Measurements from ENCODE around the gene STRIP1. TPM values are rescaled to one million over a fixed set of nuclear protein-coding genes. Genes with fewer than 3 reads are reported as not detected.
A peak's percentile ranks its signal among the peaks of the same experiment; 100 is the strongest.

Gene STRIP1
- total RNA-seq, 4 donors from 2014 or later = 26.2 to 43.5 (median 35.3) TPM

GRCh38 chr1:110053552-110054428 lies 19.4 kb downstream of the STRIP1 start:
- DNase-seq (ENCODE audit: extremely low spot score) = no peak
- Histone ChIP-seq H3K27me3 (no peaks in the 10 kb centered on the region), H3K36me3 (peaks cover 31 to 100% (median 98%) of the 10 kb centered on the region in 4 donors), H3K4me1 (peaks cover 31 to 65% (median 60%) of the 10 kb centered on the region in 4 donors), H3K9me3 (no peaks in the 10 kb centered on the region), H3K27ac (replicated peaks in 1 of 4) (no peak overlapping the region), H3K4me3 (no peak overlapping the region)
- TF ChIP-seq POLR2A (IDR thresholded peaks at IDR 0.05; ENCODE audit: low read depth) (no peak), EP300 (IDR thresholded peaks at IDR 0.05) (no peak), POLR2AphosphoS5 (IDR thresholded peaks at IDR 0.05) (peak in 1 of 2 donors; percentile 8)
- TF ChIP-seq, protein P1, sequence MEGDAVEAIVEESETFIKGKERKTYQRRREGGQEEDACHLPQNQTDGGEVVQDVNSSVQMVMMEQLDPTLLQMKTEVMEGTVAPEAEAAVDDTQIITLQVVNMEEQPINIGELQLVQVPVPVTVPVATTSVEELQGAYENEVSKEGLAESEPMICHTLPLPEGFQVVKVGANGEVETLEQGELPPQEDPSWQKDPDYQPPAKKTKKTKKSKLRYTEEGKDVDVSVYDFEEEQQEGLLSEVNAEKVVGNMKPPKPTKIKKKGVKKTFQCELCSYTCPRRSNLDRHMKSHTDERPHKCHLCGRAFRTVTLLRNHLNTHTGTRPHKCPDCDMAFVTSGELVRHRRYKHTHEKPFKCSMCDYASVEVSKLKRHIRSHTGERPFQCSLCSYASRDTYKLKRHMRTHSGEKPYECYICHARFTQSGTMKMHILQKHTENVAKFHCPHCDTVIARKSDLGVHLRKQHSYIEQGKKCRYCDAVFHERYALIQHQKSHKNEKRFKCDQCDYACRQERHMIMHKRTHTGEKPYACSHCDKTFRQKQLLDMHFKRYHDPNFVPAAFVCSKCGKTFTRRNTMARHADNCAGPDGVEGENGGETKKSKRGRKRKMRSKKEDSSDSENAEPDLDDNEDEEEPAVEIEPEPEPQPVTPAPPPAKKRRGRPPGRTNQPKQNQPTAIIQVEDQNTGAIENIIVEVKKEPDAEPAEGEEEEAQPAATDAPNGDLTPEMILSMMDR (IDR thresholded peaks at IDR 0.05) = peak; percentile 92 to 99 (median 94)
- 72% methylated on average over 16 of the region's 16 CpGs for WGBS
- intact Hi-C loops (cut with DNase I) = loop anchor here (2.0 to 10.0 kb wide), 2 partner anchors 51 to 411 kb away; no protein-coding TSS in a partner anchor

DNA sequence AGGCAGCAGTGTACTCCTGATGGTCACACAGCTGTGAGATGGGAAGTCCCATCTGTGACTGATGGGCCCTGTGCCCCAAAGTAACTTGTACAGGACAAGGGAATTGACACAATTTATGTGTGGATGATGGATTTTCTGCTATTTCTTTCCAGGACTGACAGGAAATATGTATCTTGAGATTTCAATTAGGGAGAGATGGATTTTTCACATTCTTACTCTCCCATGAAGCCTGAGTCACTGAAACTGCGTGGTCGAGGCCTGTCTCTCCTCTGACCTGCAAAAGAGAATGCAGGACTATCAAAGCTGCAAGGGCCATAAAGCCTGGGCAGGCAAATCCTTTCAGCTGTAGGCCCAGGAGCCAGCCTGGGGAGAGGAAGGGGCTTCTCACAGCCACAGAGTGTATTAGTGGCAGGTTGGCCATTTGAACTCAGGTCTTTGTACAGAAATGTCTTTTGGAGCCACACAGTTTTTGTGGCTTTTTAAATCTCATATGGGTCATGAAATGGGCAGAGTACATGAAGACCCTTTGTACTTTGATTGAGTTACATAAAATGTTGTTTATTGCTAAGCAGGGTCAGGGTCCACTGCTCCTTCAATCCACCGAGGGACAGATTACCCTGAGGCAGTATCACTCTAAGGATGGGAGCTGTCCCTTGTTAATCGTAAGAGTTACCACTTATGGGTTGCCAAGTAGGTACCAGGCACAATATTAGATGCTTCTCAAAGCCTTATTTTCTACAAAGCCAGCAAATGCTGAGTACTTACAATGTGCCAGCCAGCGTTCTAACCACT lies 21.3 kb downstream of the STRIP1 start:
- Histone ChIP-seq H3K4me1 (peaks cover 14 to 48% (median 42%) of the 10 kb centered on the region in 4 donors), H3K9me3 (no peaks in the 10 kb centered on the region), H3K27me3 (no peaks in the 10 kb centered on the region), H3K27ac (replicated peaks in 1 of 4) (peak overlapping the region in 3 of 4 donors; percentile 47 to 71 (median 57)), H3K4me3 (no peak overlapping the region), H3K36me3 (peaks cover 27 to 100% (median 86%) of the 10 kb centered on the region in 4 donors)
- WGBS = 78% methylated on average over 5 of the region's 5 CpGs
- DNase-seq (ENCODE audit: extremely low spot score) = no peak
- TF ChIP-seq POLR2A (IDR thresholded peaks at IDR 0.05; ENCODE audit: low read depth) = no peak
- TF ChIP-seq, protein P1 (IDR thresholded peaks at IDR 0.05) = no peak
- TF ChIP-seq POLR2AphosphoS5 (IDR thresholded peaks at IDR 0.05) = no peak
- no peak for TF ChIP-seq EP300 (IDR thresholded peaks at IDR 0.05)
- intact Hi-C loops (cut with DNase I) = loop anchor here (2.0 to 10.0 kb wide), 2 partner anchors 49 to 409 kb away; no protein-coding TSS in a partner anchor

GRCh38 chr1:110056285-110056683 lies 21.9 kb downstream of the STRIP1 start:
- no peak overlapping the region for H3K4me3 ChIP-seq
- TF ChIP-seq EP300 (IDR thresholded peaks at IDR 0.05) (no peak), POLR2A (IDR thresholded peaks at IDR 0.05; ENCODE audit: low read depth) (no peak), POLR2AphosphoS5 (IDR thresholded peaks at IDR 0.05) (no peak)
- TF ChIP-seq, protein P1 (IDR thresholded peaks at IDR 0.05) = no peak
- H3K27me3 ChIP-seq = no peaks in the 10 kb centered on the region
- peaks cover 27 to 97% (median 80%) of the 10 kb centered on the region in 4 donors for H3K36me3 ChIP-seq
- peak overlapping the region; percentile 47 to 71 (median 56) for H3K27ac ChIP-seq (replicated peaks in 1 of 4)
- peaks cover 8 to 48% (median 39%) of the 10 kb centered on the region in 4 donors for H3K4me1 ChIP-seq
- WGBS = 58% methylated on average over 4 of the region's 4 CpGs
- no peak for DNase-seq (ENCODE audit: extremely low spot score)
- intact Hi-C loops (cut with DNase I) = loop anchor here (10.0 kb wide), 1 partner anchor 409 kb away; no protein-coding TSS in a partner anchor
- no peaks in the 10 kb centered on the region for H3K9me3 ChIP-seq

GRCh38 chr1:110056776-110057175 lies 22.4 kb downstream of the STRIP1 start:
- intact Hi-C loops (cut with DNase I) = loop anchor here (10.0 kb wide), 1 partner anchor 408 kb away; no protein-coding TSS in a partner anchor
- peaks cover 3 to 48% (median 39%) of the 10 kb centered on the region in 4 donors for H3K4me1 ChIP-seq
- peaks cover 27 to 92% (median 75%) of the 10 kb centered on the region in 4 donors for H3K36me3 ChIP-seq
- TF ChIP-seq POLR2AphosphoS5 (IDR thresholded peaks at IDR 0.05) (no peak), EP300 (IDR thresholded peaks at IDR 0.05) (no peak), POLR2A (IDR thresholded peaks at IDR 0.05; ENCODE audit: low read depth) (no peak)
- TF ChIP-seq, protein P1 (IDR thresholded peaks at IDR 0.05) = no peak
- 42% methylated on average over 3 of the region's 3 CpGs for WGBS
- DNase-seq (ENCODE audit: extremely low spot score) = no peak
- peak overlapping the region; percentile 47 to 71 (median 56) for H3K27ac ChIP-seq (replicated peaks in 1 of 4)
- no peak overlapping the region for H3K4me3 ChIP-seq
- no peaks in the 10 kb centered on the region for H3K9me3 ChIP-seq
- no peaks in the 10 kb centered on the region for H3K27me3 ChIP-seq
